ENCODE results near the gene NUDT10.
"Not testable (repeated sequence)": the region's sequence is repeated elsewhere in the genome, so short reads cannot be mapped to it uniquely, and the experiment has no call there.

Gene NUDT10

GRCh38 chrX:51332188-51332942 lies at the start of gene NUDT10:
Gene NUDT10, plus strand, starts transcription at chrX:51332822. Its CDS starts 144 bp downstream, at chrX:51332966.
- peak; percentile 31 for DNase-seq (ENCODE audit: low read depth)

- DNase-seq (ENCODE audit: low read depth) = no peak
Measured at GRCh38 chrX:51292421-51292820, 40.2 kb upstream of the NUDT10 start.

- no peak for DNase-seq (ENCODE audit: low read depth)
Measured at GRCh38 chrX:51296138-51296537, 36.5 kb upstream of the NUDT10 start.

- DNase-seq (ENCODE audit: low read depth) = no peak
Measured at GRCh38 chrX:51316271-51316670, 16.4 kb upstream of the NUDT10 start.

GRCh38 chrX:51332943-51333785 lies 542 bp downstream of the NUDT10 start:
- not testable (repeated sequence) for DNase-seq (ENCODE audit: low read depth)

- no peak for DNase-seq (ENCODE audit: low read depth)
Measured at GRCh38 chrX:51334276-51334675, 1.7 kb downstream of the NUDT10 start.

- peak; percentile 16 for DNase-seq (ENCODE audit: low read depth)
Measured at GRCh38 chrX:51336584-51336983, 4.0 kb downstream of the NUDT10 start.

GRCh38 chrX:51361251-51361650 lies 28.6 kb downstream of the NUDT10 start:
- DNase-seq (ENCODE audit: low read depth) = no peak

- no peak for DNase-seq (ENCODE audit: low read depth)
Measured at GRCh38 chrX:51376672-51377071, 44.0 kb downstream of the NUDT10 start.
